GM18519 (cell line): Measurements from ENCODE around the gene TTC38.

Experiments
- ATAC-seq: cut with Tn5 transposase; IDR thresholded peaks from one replicate; pipeline ENCODE4 v1.9.1; 2021; ENCODE audit warnings: mild to moderate bottlenecking, moderate library complexity; ENCODE audit not compliant: unreplicated experiment, low FRiP score

The TTC38 gene

GRCh38 chr22:46275455-46276122 is 7.8 kb downstream of the TTC38 start:
- ATAC-seq = no peak

- ATAC-seq = no peak
Measured at GRCh38 chr22:46276563-46276962, 8.8 kb downstream of the TTC38 start.

GRCh38 chr22:46278656-46279645 is 11.1 kb downstream of the TTC38 start:
- ATAC-seq = no peak

- no peak for ATAC-seq
Measured at GRCh38 chr22:46280063-46280817, 12.4 kb downstream of the TTC38 start.

GRCh38 chr22:46280999-46281623 is 13.3 kb downstream of the TTC38 start:
- no peak for ATAC-seq

- no peak for ATAC-seq
Measured at GRCh38 chr22:46281866-46282678, 14.3 kb downstream of the TTC38 start.

GRCh38 chr22:46286006-46286405 is 18.2 kb downstream of the TTC38 start:
- no peak for ATAC-seq

- ATAC-seq = no peak
Measured at GRCh38 chr22:46286941-46287872, 19.4 kb downstream of the TTC38 start.

- ATAC-seq = no peak
Measured at GRCh38 chr22:46287873-46288751, 20.3 kb downstream of the TTC38 start.

GRCh38 chr22:46288846-46289243 is 21.0 kb downstream of the TTC38 start:
- no peak for ATAC-seq

GRCh38 chr22:46289244-46289891 is 21.6 kb downstream of the TTC38 start:
- ATAC-seq = no peak

GRCh38 chr22:46290121-46290842 is 22.5 kb downstream of the TTC38 start:
- ATAC-seq = no peak

GRCh38 chr22:46290843-46291785 is 23.3 kb downstream of the TTC38 start:
- no peak for ATAC-seq

GRCh38 chr22:46292173-46292572 is 24.4 kb downstream of the TTC38 start:
- no peak for ATAC-seq

- no peak for ATAC-seq
Measured at GRCh38 chr22:46292732-46293131, 24.9 kb downstream of the TTC38 start.
